GM23248 (cell line): ENCODE measurements around the gene STARD3. TPM values are rescaled to one million over a fixed set of nuclear protein-coding genes. Genes with fewer than 3 reads are reported as not detected.

Experiments used
- DNase-seq: peaks from one replicate; pipeline ENCODE4 v3.0.0-alpha.2; 2015
- H2AFZ ChIP-seq: fragments of 200-600 bp; sonication (generic); 2 replicates; pipeline ENCODE4 v1.6.1; 2016; ENCODE audit warnings: antibody characterized with exemption
- H3F3A ChIP-seq: fragments of 200-600 bp; sonication (generic); 2 replicates; pipeline ENCODE4 v1.6.1; 2016; ENCODE audit warnings: mild to moderate bottlenecking, antibody characterized with exemption, mixed run types; ENCODE audit not compliant: insufficient read depth
- H3K27ac ChIP-seq: fragments of 200-600 bp; sonication (generic); 2 replicates; pipeline ENCODE4 v1.5.1; 2016; ENCODE audit warnings: mild to moderate bottlenecking
- H3K27me3 ChIP-seq: fragments of 200-600 bp; sonication (generic); replicated peaks from 2 replicates; pipeline ENCODE4 v1.6.1; 2016; ENCODE audit warnings: mild to moderate bottlenecking; ENCODE audit not compliant: insufficient read depth
- H3K36me3 ChIP-seq: fragments of 200-600 bp; sonication (generic); 2 replicates; pipeline ENCODE4 v1.6.1; 2016; ENCODE audit warnings: low read depth, mild to moderate bottlenecking
- H3K4me1 ChIP-seq: fragments of 200-600 bp; sonication (generic); 2 replicates; pipeline ENCODE4 v1.6.1; 2016; ENCODE audit warnings: mild to moderate bottlenecking; ENCODE audit not compliant: insufficient read depth
- H3K4me2 ChIP-seq: fragments of 200-600 bp; sonication (generic); one replicate; pipeline ENCODE4 v1.6.1; 2016; ENCODE audit warnings: mild to moderate bottlenecking; ENCODE audit not compliant: unreplicated experiment
- H3K4me3 ChIP-seq: fragments of 200-600 bp; sonication (generic); 2 replicates; pipeline ENCODE4 v1.5.1; 2016; ENCODE audit warnings: mild to moderate bottlenecking
- H3K79me2 ChIP-seq: fragments of 200-600 bp; sonication (generic); 2 replicates; pipeline ENCODE4 v1.6.1; 2016; ENCODE audit warnings: mild to moderate bottlenecking; ENCODE audit not compliant: insufficient read depth
- H3K9ac ChIP-seq: fragments of 200-600 bp; sonication (generic); 2 replicates; pipeline ENCODE4 v1.6.1; 2016; ENCODE audit warnings: mild to moderate bottlenecking
- H3K9me2 ChIP-seq: fragments of 200-600 bp; sonication (generic); 2 replicates; pipeline ENCODE4 v1.6.1; 2016; ENCODE audit warnings: mixed run types, mild to moderate bottlenecking, moderate library complexity; ENCODE audit not compliant: insufficient read depth
- H3K9me3 ChIP-seq: fragments of 200-600 bp; sonication (generic); one replicate; pipeline ENCODE4 v1.6.1; 2017; ENCODE audit warnings: low read depth
- H4K20me1 ChIP-seq: fragments of 200-600 bp; sonication (generic); 2 replicates; pipeline ENCODE4 v1.6.0; 2016; ENCODE audit not compliant: insufficient read depth
- EZH2 ChIP-seq: fragments of 200-600 bp; sonication (generic); IDR thresholded peaks from 2 replicates; pipeline ENCODE4 v1.6.1; 2018; ENCODE audit warnings: antibody characterized with exemption, mild to moderate bottlenecking; ENCODE audit not compliant: insufficient read depth, poor library complexity, severe bottlenecking
- EZH2phosphoT487 ChIP-seq: fragments of 200-600 bp; sonication (generic); IDR thresholded peaks from 2 replicates; pipeline ENCODE4 v1.6.1; 2018; ENCODE audit warnings: antibody characterized with exemption, moderate library complexity, mild to moderate bottlenecking, low read depth; ENCODE audit not compliant: insufficient read depth
- WGBS, 2 experiments: methylation state at CpG; one replicate each; pipeline ENCODE4 v1.1.6; 2015 to 2017; ENCODE audit warnings: low lambda C conversion rate in 2 of 2, low coverage in 1 of 2; ENCODE audit errors: missing lambda C conversion rate in 2 of 2; 5-methylcytosine and 5-hydroxymethylcytosine counted together
- in situ Hi-C: fragments of 300-500 bp; cut with MboI; formaldehyde crosslinking; loops from 2 replicates; pipeline ENCODE4 v1.15.0; 2020
- polyA plus RNA-seq: library from polyadenylated mRNA; unstranded; fragments of >200 nt; fragmentation: Nextera tagmentation; extraction: Ambion mirVana; gene quantifications from 2 replicates; pipeline ENCODE4 v1.2.1, GENCODE V29; 2016
- total RNA-seq: library from RNA; depleted of rRNA; stranded (reverse); fragments of >200 nt; shearing (Covaris generic); gene quantifications from 2 replicates; pipeline ENCODE4 v1.2.3, GENCODE V29; 2014

The STARD3 gene
- total and polyA plus RNA-seq, 2 experiments from 2014 or later, result 32.3 to 41.0 TPM

DNA sequence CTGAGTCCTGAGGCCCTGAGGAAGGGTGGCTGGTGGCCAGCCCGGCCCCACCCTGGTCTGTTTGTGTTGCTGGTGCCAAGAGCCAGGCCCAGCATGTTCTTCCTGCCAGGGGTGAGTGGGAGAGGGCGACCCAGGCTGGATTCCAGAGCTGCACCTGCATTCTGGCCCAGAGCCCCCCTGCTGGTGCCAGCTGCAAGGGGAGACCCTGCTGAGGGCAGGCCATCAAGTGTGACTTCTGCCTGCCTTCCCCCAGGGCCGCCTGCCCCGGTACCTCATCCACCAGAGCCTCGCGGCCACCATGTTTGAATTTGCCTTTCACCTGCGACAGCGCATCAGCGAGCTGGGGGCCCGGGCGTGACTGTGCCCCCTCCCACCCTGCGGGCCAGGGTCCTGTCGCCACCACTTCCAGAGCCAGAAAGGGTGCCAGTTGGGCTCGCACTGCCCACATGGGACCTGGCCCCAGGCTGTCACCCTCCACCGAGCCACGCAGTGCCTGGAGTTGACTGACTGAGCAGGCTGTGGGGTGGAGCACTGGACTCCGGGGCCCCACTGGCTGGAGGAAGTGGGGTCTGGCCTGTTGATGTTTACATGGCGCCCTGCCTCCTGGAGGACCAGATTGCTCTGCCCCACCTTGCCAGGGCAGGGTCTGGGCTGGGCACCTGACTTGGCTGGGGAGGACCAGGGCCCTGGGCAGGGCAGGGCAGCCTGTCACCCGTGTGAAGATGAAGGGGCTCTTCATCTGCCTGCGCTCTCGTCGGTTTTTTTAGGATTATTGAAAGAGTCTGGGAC, 25.8 kb downstream of the STARD3 start:
- Histone ChIP-seq H3K9me3 (no peaks in the 10 kb centered on the region), H3K4me1 (no peaks in the 10 kb centered on the region), H2AFZ (no peak overlapping the region), H3F3A (no peaks in the 10 kb centered on the region), H3K9me2 (no peaks in the 10 kb centered on the region), H3K27ac (no peak overlapping the region), H3K4me3 (no peak overlapping the region), H3K9ac (no peak overlapping the region), H3K27me3 (peaks cover 17% of the 10 kb centered on the region; the same call in 1 of the 2 replicates), H3K79me2 (no peaks in the 10 kb centered on the region), H4K20me1 (no peaks in the 10 kb centered on the region), H3K4me2 (no peak overlapping the region), H3K36me3 (no peaks in the 10 kb centered on the region)
- in situ Hi-C loops, result no loop called here
- 85 to 86% methylated on average over 22 of the region's 22 CpGs for WGBS, 2 experiments
- no peak for DNase-seq
- TF ChIP-seq EZH2phosphoT487 (no peak), EZH2 (no peak)

DNA sequence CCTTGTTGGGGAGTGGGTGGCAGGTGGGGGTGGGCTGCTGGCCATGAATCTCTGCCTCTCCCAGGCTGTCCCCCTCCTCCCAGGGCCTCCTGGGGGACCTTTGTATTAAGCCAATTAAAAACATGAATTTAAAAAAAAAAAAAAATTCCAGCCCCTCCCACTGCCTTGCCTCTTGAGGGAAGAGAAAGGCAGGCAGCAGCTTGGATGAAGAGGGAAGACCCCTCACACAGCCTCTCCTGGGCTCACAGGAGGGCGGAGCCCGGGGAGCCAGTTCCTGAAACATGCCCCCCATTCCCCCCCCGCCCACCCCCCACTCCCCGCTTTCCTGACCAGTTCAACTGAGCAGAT, 26.4 kb downstream of the STARD3 start:
- Histone ChIP-seq H3K36me3 (no peaks in the 10 kb centered on the region), H3K79me2 (no peaks in the 10 kb centered on the region), H3K9ac (no peak overlapping the region), H3K27me3 (peaks cover 18% of the 10 kb centered on the region; the same call in 1 of the 2 replicates), H3K9me3 (no peaks in the 10 kb centered on the region), H3F3A (no peaks in the 10 kb centered on the region), H2AFZ (no peak overlapping the region), H3K4me3 (no peak overlapping the region), H3K4me2 (no peak overlapping the region), H3K9me2 (no peaks in the 10 kb centered on the region), H3K27ac (no peak overlapping the region), H4K20me1 (no peaks in the 10 kb centered on the region), H3K4me1 (no peaks in the 10 kb centered on the region)
- no peak for DNase-seq
- 61 to 66% methylated on average over 3 to 4 of the region's 4 CpGs for WGBS, 2 experiments
- TF ChIP-seq EZH2phosphoT487 (no peak), EZH2 (no peak)
- in situ Hi-C loops, result no loop called here

DNA sequence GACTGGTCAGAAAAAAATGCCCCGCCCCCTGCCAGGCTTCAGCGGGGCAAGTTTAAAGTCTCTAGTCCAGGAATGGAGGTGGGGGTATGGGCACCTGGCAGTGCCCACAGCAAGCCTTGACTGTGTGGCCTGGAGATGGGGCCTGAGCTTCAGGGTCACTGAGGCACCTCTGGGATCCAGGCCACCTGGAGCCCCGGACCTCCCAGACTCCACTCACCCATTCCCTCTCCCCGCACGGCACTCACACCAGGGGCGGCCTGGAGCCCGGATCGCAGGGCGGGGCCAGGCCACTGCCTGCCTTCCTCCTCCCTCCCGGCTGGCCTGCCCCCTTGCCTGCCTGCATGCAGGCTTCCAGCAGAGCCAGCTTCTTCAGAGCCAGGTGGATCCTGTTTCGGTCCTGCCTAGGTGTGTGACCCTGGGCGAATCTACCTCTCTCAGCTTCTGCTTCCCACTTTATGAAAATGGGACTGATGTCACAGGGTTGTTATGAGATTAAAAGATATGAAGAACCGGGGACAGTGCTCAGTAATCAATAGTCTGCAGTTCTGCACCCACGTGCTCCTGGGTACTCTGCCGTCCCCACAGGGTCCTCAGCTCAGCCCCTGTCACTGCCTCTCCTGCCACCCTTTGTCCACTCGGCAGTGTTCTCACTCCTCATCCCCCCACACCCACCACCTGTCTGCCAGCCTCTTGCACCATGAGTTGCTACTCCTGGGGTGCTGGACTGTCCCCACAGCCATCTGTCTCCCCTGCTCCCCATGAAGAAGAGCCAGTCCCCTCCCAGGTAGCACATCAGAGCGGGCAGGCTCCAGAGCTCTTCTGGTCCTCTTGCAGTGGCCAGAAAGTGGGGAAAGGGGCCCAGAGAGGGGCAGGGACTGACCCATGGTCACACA, 27.0 kb downstream of the STARD3 start:
- Histone ChIP-seq H3K36me3 (no peaks in the 10 kb centered on the region), H3K27ac (no peak overlapping the region), H3F3A (no peaks in the 10 kb centered on the region), H3K4me2 (no peak overlapping the region), H2AFZ (no peak overlapping the region), H3K9me2 (no peaks in the 10 kb centered on the region), H3K9ac (no peak overlapping the region), H3K9me3 (no peaks in the 10 kb centered on the region), H3K4me3 (no peak overlapping the region), H3K27me3 (peaks cover 22% of the 10 kb centered on the region; the same call in 1 of the 2 replicates), H3K79me2 (no peaks in the 10 kb centered on the region), H4K20me1 (no peaks in the 10 kb centered on the region), H3K4me1 (no peaks in the 10 kb centered on the region)
- peak; percentile 48 for DNase-seq
- no peak for TF ChIP-seq EZH2
- no peak for TF ChIP-seq EZH2phosphoT487
- in situ Hi-C loops, result no loop called here
- WGBS, 2 experiments, result 37 to 43% methylated on average over 11 to 17 of the region's 17 CpGs

DNA sequence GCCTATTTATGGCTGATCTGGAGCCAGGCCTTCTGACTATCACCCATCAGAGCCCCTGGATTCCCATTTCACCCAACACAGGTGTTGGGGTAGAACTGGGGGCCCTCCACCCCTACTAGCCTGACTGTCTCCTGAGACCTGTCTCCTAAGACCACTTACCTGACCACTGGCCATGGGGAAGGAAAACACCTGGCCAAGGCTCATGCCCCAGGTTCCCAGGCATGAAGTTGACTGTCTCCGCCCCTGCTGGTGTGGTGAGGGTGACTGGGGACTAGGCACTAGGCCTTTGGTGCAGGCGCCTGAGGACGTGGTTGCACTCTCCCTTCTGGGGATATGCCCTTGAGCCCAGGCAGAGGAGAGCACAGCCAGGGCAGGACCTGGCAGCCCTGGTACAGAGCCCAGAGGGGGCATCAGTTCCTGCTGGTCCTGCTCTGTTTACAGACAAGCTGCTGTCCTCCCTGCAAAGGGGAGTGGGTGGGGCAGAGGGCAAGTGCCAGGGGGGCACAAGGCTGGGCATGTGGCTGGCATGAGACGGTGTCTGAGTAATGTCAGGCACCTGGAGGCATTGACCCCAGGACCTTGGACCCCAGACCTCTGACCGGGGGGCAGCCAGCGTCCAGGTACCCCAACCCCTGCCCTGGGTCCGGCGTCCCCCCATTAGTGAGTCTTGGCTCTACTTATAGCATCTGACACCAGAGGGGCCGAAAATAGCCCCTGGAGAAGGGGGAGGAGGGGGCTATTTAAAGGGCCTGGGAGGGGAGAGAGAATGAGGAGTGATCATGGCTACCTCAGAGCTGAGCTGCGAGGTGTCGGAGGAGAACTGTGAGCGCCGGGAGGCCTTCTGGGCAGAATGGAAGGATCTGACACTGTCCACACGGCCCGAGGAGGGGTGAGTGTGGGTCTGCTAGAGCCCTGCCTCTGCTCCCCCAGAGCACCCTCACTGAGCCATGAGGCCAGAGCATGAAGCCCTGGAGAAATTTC, 27.9 kb downstream of the STARD3 start, which contains the start of gene TCAP:
Gene TCAP (plus strand): TSS at position 769 of the 981 bp plus-strand sequence. CDS start 11 bp downstream, at position 780.
- in situ Hi-C loops, result no loop called here
- H3K4me2 ChIP-seq, result no peak within 1 kb of the TSS
- no peaks in the 10 kb centered on the region for H3K9me2 ChIP-seq
- DNase-seq, result no peak
- no peak within 1 kb of the TSS for H2AFZ ChIP-seq
- H3K27me3 ChIP-seq, result peaks cover 27% of the 10 kb centered on the region; the same call in 1 of the 2 replicates
- H3K27ac ChIP-seq, result no peak within 1 kb of the TSS
- WGBS, 2 experiments, result 53 to 60% methylated on average over 13 to 15 of the region's 15 CpGs
- H3K9ac ChIP-seq, result no peak within 1 kb of the TSS
- no peaks in the 10 kb centered on the region for H3K36me3 ChIP-seq
- H3K4me1 ChIP-seq, result no peaks in the 10 kb centered on the region
- no peak within 1 kb of the TSS for H3K4me3 ChIP-seq
- H3F3A ChIP-seq, result no peaks in the 10 kb centered on the region
- H4K20me1 ChIP-seq, result no peaks in the 10 kb centered on the region
- H3K79me2 ChIP-seq, result no peaks in the 10 kb centered on the region
- no peaks in the 10 kb centered on the region for H3K9me3 ChIP-seq
- TF ChIP-seq EZH2 (no peak), EZH2phosphoT487 (no peak)
